Activated T-helper 9 cell treated with anti-CD3 and anti-CD28 coated beads, Interleukin-2, amount 50 U/mL, for 16 hours (primary cell): ENCODE results near the gene MAP4K4.
"Not testable (repeated sequence)": the region's sequence is repeated elsewhere in the genome, so short reads cannot be mapped to it uniquely, and the experiment has no call there.

Source experiments
- DNase-seq: peaks from one replicate; pipeline ENCODE4 v3.0.0-alpha.2; 2020; ENCODE audit warnings: low read depth

The MAP4K4 gene

GRCh38 chr2:101768556-101769220 lies 71.2 kb downstream of the MAP4K4 start:
- no peak for DNase-seq

DNA sequence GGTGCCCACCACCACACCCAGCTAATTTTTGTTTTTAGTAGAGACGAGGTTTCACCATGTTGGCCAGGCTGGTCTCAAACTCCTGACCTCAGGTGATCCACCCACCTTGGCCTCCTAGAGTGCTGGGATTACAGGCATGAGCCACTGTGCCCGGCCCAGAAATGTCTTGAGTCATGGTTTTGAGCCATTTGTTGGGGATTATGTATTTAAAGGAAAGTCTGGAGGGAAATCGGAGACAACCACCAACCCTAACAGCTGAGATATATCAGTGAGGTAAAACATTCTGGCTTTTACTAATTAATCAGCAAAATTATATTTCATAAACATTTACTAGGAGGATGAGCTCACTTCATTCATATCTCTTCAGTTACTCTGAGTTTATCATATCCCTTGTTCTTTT lies 72.2 kb downstream of the MAP4K4 start:
- DNase-seq = not testable (repeated sequence)

DNA sequence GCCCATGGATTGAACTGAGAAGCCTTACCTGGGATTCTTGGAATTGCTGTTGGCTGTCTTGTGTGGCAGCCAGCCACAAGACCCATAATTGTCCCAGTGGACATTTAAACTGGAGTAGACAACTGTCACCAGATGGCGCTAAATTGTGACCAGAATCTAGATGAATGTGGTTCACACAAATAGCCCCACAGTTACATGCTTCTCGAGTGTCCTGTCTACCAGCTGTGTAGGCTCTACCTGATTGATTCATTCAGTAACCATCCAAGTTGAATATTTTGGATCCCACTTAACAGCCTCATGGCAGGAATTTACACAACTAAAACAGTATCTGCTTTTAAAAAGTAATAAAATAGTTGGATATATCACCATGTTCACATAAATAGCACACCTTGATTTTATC lies 73.2 kb downstream of the MAP4K4 start:
- DNase-seq = no peak

DNA sequence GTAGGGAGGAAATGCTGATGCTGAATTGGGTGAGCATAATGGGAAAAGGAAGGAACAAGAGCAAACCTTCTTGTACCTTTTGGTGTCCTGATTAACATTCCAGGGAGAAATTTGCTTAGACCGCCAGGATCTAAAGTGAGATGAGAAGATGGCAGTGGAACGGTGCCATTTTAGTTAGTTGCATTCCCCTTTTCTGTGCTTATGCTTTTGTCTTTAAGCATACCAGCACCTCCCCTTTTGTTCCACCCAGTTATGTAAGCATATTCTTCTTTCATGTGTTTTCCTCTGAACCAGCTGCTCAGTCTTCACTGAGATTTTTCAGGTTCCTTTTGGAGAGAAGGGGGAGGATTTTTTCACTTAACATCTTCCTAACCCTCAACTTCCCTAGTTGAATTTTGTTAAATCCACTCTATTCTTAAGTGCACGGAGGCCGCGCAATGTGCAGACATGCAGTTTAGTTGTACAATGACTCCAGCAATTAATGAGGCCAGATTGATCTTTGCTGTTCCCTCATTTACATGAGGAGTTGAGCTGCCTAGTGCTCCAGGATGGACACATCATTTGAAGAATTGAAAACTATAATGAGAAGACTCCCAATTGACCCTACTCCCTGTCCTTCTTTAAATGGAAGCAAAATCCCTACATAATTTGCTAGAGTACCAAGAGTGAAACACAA lies 73.9 kb downstream of the MAP4K4 start:
- DNase-seq = no peak

GRCh38 chr2:101771910-101772321 lies 74.4 kb downstream of the MAP4K4 start:
- DNase-seq = no peak

DNA sequence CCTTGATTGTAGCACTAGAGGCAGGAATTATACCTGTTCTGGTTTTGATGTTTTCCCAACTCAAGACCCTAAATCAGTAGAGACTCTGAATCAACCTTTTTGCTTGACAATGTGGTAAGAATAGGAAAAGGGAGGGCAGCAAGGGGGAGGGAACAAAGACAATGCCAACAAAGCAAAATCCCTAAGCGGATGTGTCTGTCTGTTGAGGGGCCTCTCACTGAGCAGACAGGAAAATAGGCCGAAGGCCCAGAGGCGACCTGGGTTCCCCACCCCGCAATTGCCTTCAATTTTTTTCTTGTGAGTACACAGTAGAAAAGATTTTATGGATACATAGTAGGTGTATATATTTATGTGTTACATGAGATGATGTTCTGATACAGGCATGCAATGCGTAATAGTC lies 75.6 kb downstream of the MAP4K4 start:
- DNase-seq = no peak

- not testable (repeated sequence) for DNase-seq
Measured at GRCh38 chr2:101773961-101774360, 76.5 kb downstream of the MAP4K4 start.

GRCh38 chr2:101775092-101775491 lies 77.6 kb downstream of the MAP4K4 start:
- DNase-seq = no peak

DNA sequence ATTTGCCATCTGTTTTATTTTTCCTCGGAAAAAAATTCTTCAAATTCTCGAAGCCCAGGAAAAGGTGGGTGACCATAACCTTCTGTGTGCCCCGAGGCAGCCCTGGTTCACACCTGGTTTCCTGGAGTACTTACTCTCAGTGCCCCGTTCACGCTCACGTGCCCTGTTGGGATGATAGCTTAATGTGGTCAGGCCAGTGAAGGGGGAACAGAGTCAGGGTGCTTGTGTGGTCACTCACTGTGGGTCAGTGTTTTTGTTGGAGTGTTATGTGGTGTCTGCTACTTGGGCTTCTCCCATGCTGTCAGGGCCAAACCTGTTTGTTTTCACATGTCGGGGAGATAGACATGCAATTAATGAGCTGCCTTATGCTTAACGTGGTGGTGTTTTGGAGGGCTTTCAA lies 78.1 kb downstream of the MAP4K4 start:
- no peak for DNase-seq

GRCh38 chr2:101776172-101777043 lies 78.9 kb downstream of the MAP4K4 start:
- DNase-seq = no peak

DNA sequence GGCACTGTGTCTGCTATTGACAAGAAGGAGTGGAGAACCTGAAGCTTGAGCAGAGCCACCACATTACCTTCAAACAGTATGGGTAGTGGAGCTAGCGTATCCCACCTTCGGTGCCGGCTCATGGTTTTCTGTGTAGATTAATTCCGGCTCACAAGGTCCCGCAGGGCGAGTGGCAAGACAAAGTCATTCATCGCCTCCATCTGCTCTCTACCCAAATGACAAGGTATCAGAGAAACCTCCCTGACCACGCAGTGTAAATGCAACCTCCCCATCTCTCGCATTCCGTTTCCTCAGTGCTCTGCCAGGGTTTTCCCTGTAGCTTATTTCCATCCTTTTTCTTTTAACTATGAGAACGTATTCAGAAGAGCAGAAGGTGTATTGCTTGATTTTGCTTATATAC lies 79.8 kb downstream of the MAP4K4 start:
- no peak for DNase-seq

GRCh38 chr2:101778102-101778501 lies 80.6 kb downstream of the MAP4K4 start:
- DNase-seq = no peak

GRCh38 chr2:101779190-101779589 lies 81.7 kb downstream of the MAP4K4 start:
- DNase-seq = no peak

GRCh38 chr2:101779656-101780055 lies 82.1 kb downstream of the MAP4K4 start:
- DNase-seq = no peak

- DNase-seq = no peak
Measured at GRCh38 chr2:101781326-101781725, 83.8 kb downstream of the MAP4K4 start.

DNA sequence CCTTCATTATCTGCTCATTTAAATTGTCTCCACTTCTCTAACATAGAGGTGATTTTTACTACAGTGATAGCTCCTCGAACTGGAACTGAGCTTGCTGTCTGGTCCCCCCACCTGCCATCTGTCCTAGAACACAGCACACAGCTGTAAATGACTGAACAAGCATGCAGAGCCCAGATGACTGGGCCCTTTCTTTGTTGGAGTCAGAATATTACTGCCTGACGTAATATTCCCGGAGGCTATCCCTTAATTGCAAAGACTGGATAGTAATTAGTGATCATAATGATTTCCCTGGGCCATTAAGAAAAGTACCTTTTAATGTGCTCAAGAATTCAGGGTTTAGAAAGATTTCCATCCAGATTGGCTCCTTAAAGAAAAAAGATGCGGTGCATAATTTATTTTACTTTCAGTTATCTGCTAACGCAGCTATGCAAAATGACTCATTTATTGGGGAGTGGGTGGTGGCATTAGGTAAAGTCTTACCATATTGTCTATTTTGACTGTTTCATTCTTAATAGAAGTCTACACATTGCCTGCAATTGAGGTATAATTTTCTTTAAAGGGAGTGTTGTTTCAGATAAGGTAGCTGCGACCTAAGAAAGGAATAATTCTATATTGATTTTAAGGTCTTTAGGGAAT lies 84.4 kb downstream of the MAP4K4 start:
- DNase-seq = no peak

GRCh38 chr2:101782427-101782792 lies 84.9 kb downstream of the MAP4K4 start:
- no peak for DNase-seq

DNA sequence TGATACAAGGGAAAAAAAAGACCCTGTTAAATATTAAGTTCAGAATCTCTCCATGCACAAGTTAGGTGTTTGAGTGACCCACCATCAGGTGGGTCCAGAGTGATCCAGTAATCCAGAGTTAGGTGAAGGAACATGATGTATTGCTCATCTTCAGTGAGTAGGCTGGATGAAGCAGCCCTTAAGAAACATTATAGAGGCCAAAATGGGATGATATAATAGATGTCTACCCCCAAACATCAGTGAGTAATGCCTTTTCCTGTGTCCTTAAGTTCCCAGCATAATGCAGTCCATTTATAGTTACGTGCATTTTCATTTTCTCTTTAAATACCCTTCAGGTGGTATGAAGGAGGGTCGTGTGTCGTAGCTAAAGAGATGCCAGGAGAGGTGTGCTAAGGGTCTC lies 89.6 kb downstream of the MAP4K4 start:
- DNase-seq = no peak

DNA sequence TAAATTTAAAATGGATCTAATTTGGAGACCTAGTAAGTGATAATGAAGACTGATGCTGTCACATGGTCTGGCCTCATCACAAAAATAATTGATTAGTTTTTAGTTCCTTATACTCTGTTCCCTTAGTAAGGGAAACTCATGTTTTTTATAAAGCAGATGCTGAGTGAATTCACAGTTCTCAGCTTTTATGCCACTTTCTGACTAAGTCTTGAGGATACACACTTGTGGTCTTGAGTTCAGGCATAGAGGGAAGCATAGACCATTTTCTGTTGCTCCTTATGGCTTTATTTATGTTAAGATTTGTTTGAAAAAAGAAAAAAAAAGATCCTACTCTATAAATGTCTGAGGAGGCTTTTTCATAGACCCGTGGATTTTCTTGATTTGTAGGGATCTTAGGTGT lies 91.1 kb downstream of the MAP4K4 start:
- DNase-seq = no peak

- no peak for DNase-seq
Measured at GRCh38 chr2:101788995-101789970, 91.8 kb downstream of the MAP4K4 start.

DNA sequence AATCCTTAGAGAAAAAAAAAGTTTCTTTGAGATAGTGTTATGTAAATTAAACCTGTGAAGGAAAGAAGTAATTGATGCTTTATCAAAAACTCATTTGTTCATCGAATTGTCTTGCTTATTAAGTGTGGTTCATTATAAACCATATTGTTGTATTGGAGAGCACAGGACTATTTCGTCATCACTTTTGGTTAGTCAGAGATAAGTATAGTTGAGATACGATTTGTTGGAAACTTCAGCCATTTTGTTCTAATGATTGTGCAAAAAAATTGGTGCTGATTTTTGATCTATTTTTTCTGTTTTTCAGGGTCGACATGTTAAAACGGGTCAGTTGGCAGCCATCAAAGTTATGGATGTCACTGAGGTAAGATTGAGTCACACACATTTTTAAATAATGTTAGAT lies 92.9 kb downstream of the MAP4K4 start:
- no peak for DNase-seq
